HG03196 (cell line): ENCODE measurements around the gene HDAC4.

ENCODE experiments used
- ATAC-seq: cut with Tn5 transposase; IDR thresholded peaks from one replicate; pipeline ENCODE4 v1.9.1; 2021; ENCODE audit not compliant: unreplicated experiment

Gene HDAC4

GRCh38 chr2:239429473-239430350 is 28.9 kb upstream of the HDAC4 start:
- no peak for ATAC-seq

- ATAC-seq: no peak
Observed at GRCh38 chr2:239425631-239426030, 24.8 kb upstream of the HDAC4 start.

GRCh38 chr2:239424337-239425045 is 23.7 kb upstream of the HDAC4 start:
- no peak for ATAC-seq

- no peak for ATAC-seq
Observed at GRCh38 chr2:239423551-239423950, 22.7 kb upstream of the HDAC4 start.

GRCh38 chr2:239421851-239422250 is 21.0 kb upstream of the HDAC4 start:
- no peak for ATAC-seq

GRCh38 chr2:239420082-239420481 is 19.3 kb upstream of the HDAC4 start:
- ATAC-seq: no peak

GRCh38 chr2:239418918-239419317 is 18.1 kb upstream of the HDAC4 start:
- no peak for ATAC-seq

GRCh38 chr2:239412905-239413603 is 12.2 kb upstream of the HDAC4 start:
- no peak for ATAC-seq

GRCh38 chr2:239411549-239412319 is 10.9 kb upstream of the HDAC4 start:
- ATAC-seq: no peak

- ATAC-seq: no peak
Observed at GRCh38 chr2:239411117-239411516, 10.3 kb upstream of the HDAC4 start.

- no peak for ATAC-seq
Observed at GRCh38 chr2:239409976-239410375, 9.2 kb upstream of the HDAC4 start.

GRCh38 chr2:239407112-239407511 is 6.3 kb upstream of the HDAC4 start:
- no peak for ATAC-seq

- no peak for ATAC-seq
Observed at GRCh38 chr2:239406316-239406995, 5.6 kb upstream of the HDAC4 start.

- no peak for ATAC-seq
Observed at GRCh38 chr2:239405071-239405470, 4.3 kb upstream of the HDAC4 start.

GRCh38 chr2:239402666-239403065 is 1.8 kb upstream of the HDAC4 start:
- ATAC-seq: no peak

- ATAC-seq: peak; percentile 10
Observed at GRCh38 chr2:239401881-239402233, 1.0 kb upstream of the HDAC4 start.

GRCh38 chr2:239401067-239401880 is 454 bp upstream of the HDAC4 start:
- peak; percentile 92 for ATAC-seq

- no peak for ATAC-seq
Observed at GRCh38 chr2:239399921-239400595, 762 bp downstream of the HDAC4 start.

- ATAC-seq: no peak
Observed at GRCh38 chr2:239399433-239399920, 1.3 kb downstream of the HDAC4 start.
